Gastrocnemius medialis (tissue), 4 donors: ENCODE results near the gene OR52A5. TPM values are rescaled to one million over a fixed set of nuclear protein-coding genes. Genes with fewer than 3 reads are reported as not detected.

Experiments
- ATAC-seq, 2 donors: fragments of 150-250 bp; one replicate each; pipeline ENCODE4 v1.9.1; 2016
- DNase-seq, 2 donors: peaks; one replicate each; pipeline ENCODE4 v3.0.0-alpha.2; 2019
- H3K27ac ChIP-seq, 4 donors: fragments of 200-600 bp; sonication (generic); 1 replicate in 1 of 4; 2 replicates in 3 of 4; pipeline ENCODE4 v1.5.1; 2016 to 2018; ENCODE audit warnings: mild to moderate bottlenecking in 2 of 4, moderate library complexity in 1 of 4
- H3K27me3 ChIP-seq, 3 donors: fragments of 200-600 bp; sonication (generic) in 2 of 3; 1 replicate in 1 of 3; 2 replicates in 2 of 3; pipeline versions ENCODE4 v1.5.1 to v1.6.0; 2016 to 2019; ENCODE audit warnings: mild to moderate bottlenecking in 1 of 3, moderate library complexity in 1 of 3
- H3K36me3 ChIP-seq, 2 donors: fragments of 200-600 bp; sonication (generic) in 1 of 2; one replicate each; pipeline ENCODE4 v1.5.1; 2017 to 2018
- H3K4me1 ChIP-seq, 2 donors: fragments of 200-600 bp; sonication (generic) in 1 of 2; one replicate each; pipeline ENCODE4 v1.5.1; 2016 to 2017; ENCODE audit warnings: mild to moderate bottlenecking in 2 of 2
- H3K4me3 ChIP-seq, 4 donors: fragments of 200-600 bp; sonication (generic) in 3 of 4; 1 replicate in 1 of 4; 2 replicates in 3 of 4; pipeline ENCODE4 v1.5.1; 2016 to 2019; ENCODE audit warnings: mild to moderate bottlenecking in 2 of 4
- H3K9me3 ChIP-seq, 3 donors: fragments of 200-600 bp; sonication (generic) in 2 of 3; 1 replicate in 1 of 3; 2 replicates in 2 of 3; pipeline ENCODE4 v1.5.1; 2016 to 2019
- POLR2A ChIP-seq, 2 donors: fragments of 450-650 bp; IDR thresholded peaks; one replicate each; pipeline ENCODE4 v1.6.1; 2017; ENCODE audit warnings: antibody characterized with exemption in 2 of 2, mild to moderate bottlenecking in 2 of 2, moderate library complexity in 2 of 2
- in situ Hi-C, 4 donors: fragments of 200-750 bp; cut with MboI; loops; one replicate each; pipeline versions ENCODE4 v1.15.0 to v1.8.0; 2017; ENCODE audit warnings: low sequenced_read_pairs in 4 of 4
- intact Hi-C: fragments of 100-400 bp; cut with DNase I; formaldehyde crosslinking; loops from one replicate; pipeline ENCODE4 v1.15.1; 2023; ENCODE audit warnings: low total_unique reads
- total RNA-seq, 4 donors: library from RNA; depleted of rRNA; stranded (reverse); fragments of >200 nt; gene quantifications; one replicate each; pipeline versions ENCODE4 v1.1.0 to v1.2.3, GENCODE V29; 2016
- TF ChIP-seq, protein P1 (sequence below), 5 experiments: fragments of 450-650 bp in 3 of 5; fragments of 200-600 bp in 2 of 5; sonication (generic) in 2 of 5; IDR thresholded peaks in 4 of 5; conservative IDR thresholded peaks in 1 of 5; 1 replicate in 4 of 5; 2 replicates in 1 of 5; pipeline ENCODE4 v1.5.1; 2016 to 2019; ENCODE audit warnings: antibody characterized with exemption in 5 of 5, mild to moderate bottlenecking in 3 of 5, moderate library complexity in 3 of 5

OR52A5 gene
- total RNA-seq, 4 donors from 2014 or later: not detected

- intact Hi-C loops: no loop called here
- no peak overlapping the region for H3K4me3 ChIP-seq
- TF ChIP-seq, protein P1, sequence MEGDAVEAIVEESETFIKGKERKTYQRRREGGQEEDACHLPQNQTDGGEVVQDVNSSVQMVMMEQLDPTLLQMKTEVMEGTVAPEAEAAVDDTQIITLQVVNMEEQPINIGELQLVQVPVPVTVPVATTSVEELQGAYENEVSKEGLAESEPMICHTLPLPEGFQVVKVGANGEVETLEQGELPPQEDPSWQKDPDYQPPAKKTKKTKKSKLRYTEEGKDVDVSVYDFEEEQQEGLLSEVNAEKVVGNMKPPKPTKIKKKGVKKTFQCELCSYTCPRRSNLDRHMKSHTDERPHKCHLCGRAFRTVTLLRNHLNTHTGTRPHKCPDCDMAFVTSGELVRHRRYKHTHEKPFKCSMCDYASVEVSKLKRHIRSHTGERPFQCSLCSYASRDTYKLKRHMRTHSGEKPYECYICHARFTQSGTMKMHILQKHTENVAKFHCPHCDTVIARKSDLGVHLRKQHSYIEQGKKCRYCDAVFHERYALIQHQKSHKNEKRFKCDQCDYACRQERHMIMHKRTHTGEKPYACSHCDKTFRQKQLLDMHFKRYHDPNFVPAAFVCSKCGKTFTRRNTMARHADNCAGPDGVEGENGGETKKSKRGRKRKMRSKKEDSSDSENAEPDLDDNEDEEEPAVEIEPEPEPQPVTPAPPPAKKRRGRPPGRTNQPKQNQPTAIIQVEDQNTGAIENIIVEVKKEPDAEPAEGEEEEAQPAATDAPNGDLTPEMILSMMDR (IDR thresholded peaks at IDR 0.05 in 4 of 5, conservative IDR thresholded peaks at IDR 0.05 in 1 of 5): no peak
- TF ChIP-seq POLR2A (IDR thresholded peaks at IDR 0.05): no peak
Observed at GRCh38 chr11:5137014-5137413, 1.1 kb downstream of the OR52A5 start.

GRCh38 chr11:5136261-5136660, 1.9 kb downstream of the OR52A5 start:
- no peak for DNase-seq
- no peaks in the 10 kb centered on the region for H3K9me3 ChIP-seq

More at GRCh38 chr11:5137014-5137413, 1.1 kb downstream of the OR52A5 start:
- DNase-seq (no peak), ATAC-seq (no peak)
- no peaks in the 10 kb centered on the region for H3K4me1 ChIP-seq
- H3K27ac ChIP-seq: no peak overlapping the region
- H3K9me3 ChIP-seq: no peaks in the 10 kb centered on the region
- H3K27me3 ChIP-seq: no peaks in the 10 kb centered on the region
- no peaks in the 10 kb centered on the region for H3K36me3 ChIP-seq
- in situ Hi-C loops: no loop called here

DNA sequence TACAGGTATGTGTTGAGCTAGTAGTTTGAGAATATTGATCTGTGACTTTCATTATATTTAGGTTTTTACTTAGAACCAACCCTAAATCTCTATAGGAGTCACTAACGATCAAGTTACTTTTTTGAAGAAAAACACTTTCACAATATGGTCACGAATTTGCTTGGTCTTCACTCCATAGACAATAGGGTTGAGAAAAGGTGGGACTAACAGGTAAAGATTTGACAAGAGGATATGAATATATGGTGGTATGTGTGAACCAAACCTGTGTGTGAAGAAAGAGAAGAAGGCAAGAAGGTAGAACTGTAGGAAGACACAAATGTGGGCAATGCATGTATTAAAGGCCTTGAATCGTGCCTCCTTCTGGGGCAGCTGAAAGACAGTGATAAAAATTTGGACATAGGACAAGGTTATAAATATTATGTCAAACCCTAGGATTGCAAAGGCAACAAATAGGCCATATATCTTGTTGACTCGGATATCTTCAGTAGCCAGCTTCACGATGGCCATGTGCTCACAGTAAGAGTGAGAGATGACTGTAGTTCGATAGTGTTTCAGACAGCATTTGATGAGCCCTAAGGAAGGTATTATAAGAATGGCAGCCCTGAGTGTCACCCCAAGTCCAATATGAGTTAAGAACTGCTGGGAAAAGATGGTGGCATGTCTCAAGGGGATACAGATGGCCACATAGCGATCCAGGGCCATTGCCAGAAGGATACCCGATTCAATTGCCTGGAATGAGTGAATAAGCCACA, 6.4 kb downstream of the OR52A5 start:
- Histone ChIP-seq H3K4me1 (no peaks in the 10 kb centered on the region), H3K4me3 (no peak overlapping the region), H3K9me3 (no peaks in the 10 kb centered on the region), H3K27ac (no peak overlapping the region), H3K36me3 (no peaks in the 10 kb centered on the region), H3K27me3 (no peaks in the 10 kb centered on the region)
- DNase-seq (no peak), ATAC-seq (no peak)
- no peak for TF ChIP-seq POLR2A (IDR thresholded peaks at IDR 0.05)
- TF ChIP-seq, protein P1 (IDR thresholded peaks at IDR 0.05 in 4 of 5, conservative IDR thresholded peaks at IDR 0.05 in 1 of 5): no peak
- intact Hi-C loops (no loop called here), in situ Hi-C loops (no loop called here)

More at GRCh38 chr11:5136261-5136660, 1.9 kb downstream of the OR52A5 start:
- no peak for TF ChIP-seq POLR2A (IDR thresholded peaks at IDR 0.05)
- TF ChIP-seq, protein P1 (IDR thresholded peaks at IDR 0.05 in 4 of 5, conservative IDR thresholded peaks at IDR 0.05 in 1 of 5): no peak
- in situ Hi-C loops (no loop called here), intact Hi-C loops (no loop called here)
- ATAC-seq: no peak
- no peaks in the 10 kb centered on the region for H3K4me1 ChIP-seq
- no peaks in the 10 kb centered on the region for H3K27me3 ChIP-seq
- H3K36me3 ChIP-seq: no peaks in the 10 kb centered on the region
- no peak overlapping the region for H3K4me3 ChIP-seq
- no peak overlapping the region for H3K27ac ChIP-seq

- Histone ChIP-seq H3K4me1 (no peaks in the 10 kb centered on the region), H3K36me3 (no peaks in the 10 kb centered on the region), H3K27ac (no peak overlapping the region), H3K27me3 (no peaks in the 10 kb centered on the region), H3K9me3 (no peaks in the 10 kb centered on the region), H3K4me3 (no peak overlapping the region)
- ATAC-seq: no peak
- no peak for DNase-seq
- in situ Hi-C loops: no loop called here
- TF ChIP-seq, protein P1 (IDR thresholded peaks at IDR 0.05 in 4 of 5, conservative IDR thresholded peaks at IDR 0.05 in 1 of 5): no peak
- TF ChIP-seq POLR2A (IDR thresholded peaks at IDR 0.05): no peak
- intact Hi-C loops: no loop called here
Observed at GRCh38 chr11:5129457-5129877, 8.7 kb downstream of the OR52A5 start.
